ENCODE results near the gene MAP9.
"Not testable (repeated sequence)": the region's sequence is repeated elsewhere in the genome, so short reads cannot be mapped to it uniquely, and the experiment has no call there.

Gene MAP9

GRCh38 chr4:155342142-155342541 is 34.6 kb downstream of the MAP9 start:
- no peak for DNase-seq (ENCODE audit: low read depth)

GRCh38 chr4:155339999-155340398 is 36.8 kb downstream of the MAP9 start:
- DNase-seq (ENCODE audit: low read depth), result no peak

GRCh38 chr4:155339588-155339987 is 37.2 kb downstream of the MAP9 start:
- no peak for DNase-seq (ENCODE audit: low read depth)

GRCh38 chr4:155338196-155338595 is 38.6 kb downstream of the MAP9 start:
- DNase-seq (ENCODE audit: low read depth), result no peak

GRCh38 chr4:155336242-155336641 is 40.5 kb downstream of the MAP9 start:
- no peak for DNase-seq (ENCODE audit: low read depth)

GRCh38 chr4:155331478-155331877 is 45.3 kb downstream of the MAP9 start:
- no peak for DNase-seq (ENCODE audit: low read depth)

- no peak for DNase-seq (ENCODE audit: low read depth)
Observed at GRCh38 chr4:155322782-155323181, 54.0 kb downstream of the MAP9 start.

- DNase-seq (ENCODE audit: low read depth), result no peak
Observed at GRCh38 chr4:155321006-155321405, 55.8 kb downstream of the MAP9 start.

GRCh38 chr4:155319516-155319915 is 57.2 kb downstream of the MAP9 start:
- no peak for DNase-seq (ENCODE audit: low read depth)

GRCh38 chr4:155312027-155312426 is 64.7 kb downstream of the MAP9 start:
- DNase-seq (ENCODE audit: low read depth), result not testable (repeated sequence)

GRCh38 chr4:155307731-155308277 is 69.0 kb downstream of the MAP9 start:
- no peak for DNase-seq (ENCODE audit: low read depth)

- no peak for DNase-seq (ENCODE audit: low read depth)
Observed at GRCh38 chr4:155305619-155306018, 71.1 kb downstream of the MAP9 start.

GRCh38 chr4:155304375-155304774 is 72.4 kb downstream of the MAP9 start:
- no peak for DNase-seq (ENCODE audit: low read depth)

- no peak for DNase-seq (ENCODE audit: low read depth)
Observed at GRCh38 chr4:155299103-155299502, 77.7 kb downstream of the MAP9 start.
